T-cell (primary cell): Measurements from ENCODE around the gene GRIK4. TPM values are rescaled to one million over a fixed set of nuclear protein-coding genes. Genes with fewer than 3 reads are reported as not detected.
"Not testable (repeated sequence)": the region's sequence is repeated elsewhere in the genome, so short reads cannot be mapped to it uniquely, and the experiment has no call there.

Experiments
- ATAC-seq, 4 experiments: fragments of 200-7000 bp in 3 of 4; fragments of 150-1000 bp in 1 of 4; cut with Tn5 transposase; replicated peaks in 1 of 4; 1 replicate in 3 of 4; 2 replicates in 1 of 4; pipeline ENCODE4 v1.10.0; 2021; ENCODE audit warnings: moderate library complexity in 3 of 4, mild to moderate bottlenecking in 2 of 4, moderate number of reproducible peaks in 1 of 4
- CTCF ChIA-PET, 2 donors: fragments of 300-600 bp; sonication (Branson Sonifier 250); formaldehyde crosslinking; loops; one replicate each; lab custom pipeline; 2022; ENCODE audit warnings: antibody characterized with exemption in 2 of 2; lab: Charles Lee
- POLR2A ChIA-PET, 2 donors: fragments of 300-600 bp; sonication (Branson Sonifier 250); formaldehyde crosslinking; loops; one replicate each; lab custom pipeline; 2022; ENCODE audit warnings: antibody characterized with exemption in 2 of 2; lab: Charles Lee
- DNase-seq, 35 experiments: peaks; one replicate each; pipeline versions ENCODE4 v3.0.0 to v3.0.0-alpha.2; 2013 to 2023
- H3K27ac ChIP-seq: one replicate; pipeline ENCODE4 v1.5.1; 2013; ENCODE audit warnings: low read length
- H3K27me3 ChIP-seq, 2 experiments: replicated peaks in 1 of 2; 1 replicate in 1 of 2; 2 replicates in 1 of 2; pipeline versions ENCODE4 v1.6.1 to v1.7.0; 2013; ENCODE audit warnings: low read length in 1 of 2, mixed read lengths in 1 of 2; ENCODE audit not compliant: control insufficient read depth in 2 of 2, insufficient read depth in 2 of 2; ENCODE audit errors: extremely low read depth in 1 of 2
- H3K36me3 ChIP-seq, 2 donors: 1 replicate in 1 of 2; 2 replicates in 1 of 2; pipeline versions ENCODE4 v1.6.1 to v1.7.0; 2013; ENCODE audit warnings: low read length in 1 of 2; ENCODE audit not compliant: control insufficient read depth in 2 of 2, insufficient read depth in 1 of 2; ENCODE audit errors: extremely low read depth in 1 of 2
- H3K4me1 ChIP-seq, 2 experiments: 1 replicate in 1 of 2; 2 replicates in 1 of 2; pipeline versions ENCODE4 v1.6.1 to v1.7.0; 2013; ENCODE audit warnings: low read length in 2 of 2, mixed read lengths in 1 of 2; ENCODE audit not compliant: insufficient read depth in 2 of 2, control insufficient read depth in 1 of 2; ENCODE audit errors: extremely low read depth in 1 of 2
- H3K4me3 ChIP-seq, 2 donors: 1 replicate in 1 of 2; 2 replicates in 1 of 2; pipeline versions ENCODE4 v1.5.1 to v1.7.0; 2013; ENCODE audit warnings: mild to moderate bottlenecking in 2 of 2, low read length in 1 of 2, moderate library complexity in 1 of 2; ENCODE audit not compliant: control insufficient read depth in 1 of 2; ENCODE audit errors: extremely low read depth in 1 of 2
- H3K9me3 ChIP-seq: 2 replicates; pipeline ENCODE4 v1.7.0; 2013
- H3K27ac Mint-ChIP-seq, 2 donors: one replicate each; pipeline ENCODE4 v1.8.0; 2020 to 2021; ENCODE audit warnings: mild to moderate bottlenecking in 2 of 2, mixed read lengths in 2 of 2
- H3K27me3 Mint-ChIP-seq, 2 donors: one replicate each; pipeline ENCODE4 v1.8.0; 2021 to 2022; ENCODE audit warnings: mixed read lengths in 2 of 2
- H3K36me3 Mint-ChIP-seq: one replicate; pipeline ENCODE4 v1.8.0; 2021; ENCODE audit warnings: mixed read lengths
- H3K4me1 Mint-ChIP-seq, 3 donors: one replicate each; pipeline ENCODE4 v1.8.0; 2020 to 2022; ENCODE audit warnings: mixed read lengths in 3 of 3, mild to moderate bottlenecking in 1 of 3
- H3K4me3 Mint-ChIP-seq, 3 donors: one replicate each; pipeline ENCODE4 v1.8.0; 2020 to 2022; ENCODE audit warnings: mild to moderate bottlenecking in 3 of 3, mixed read lengths in 3 of 3, moderate library complexity in 3 of 3
- H3K9me3 Mint-ChIP-seq, 3 donors: one replicate each; pipeline ENCODE4 v1.8.0; 2020 to 2022; ENCODE audit warnings: mixed read lengths in 3 of 3
- WGBS: methylation state at CpG from one replicate; pipeline ENCODE4 v1.1.5; 2013; ENCODE audit warnings: missing lambda C conversion rate; ENCODE audit not compliant: insufficient coverage; 5-methylcytosine and 5-hydroxymethylcytosine counted together
- total RNA-seq, 35 experiments: library from RNA in 6 of 35; stranded (reverse) in 6 of 35; fragments of 120-200 nt in 1 of 35; gene quantifications; one replicate each; pipeline versions ENCODE4 v1.2.1 to v1.2.4 and lab custom pipeline; 2013 to 2026

The GRIK4 gene
- total RNA-seq, 5 donors from 2014 or later (not counting 1 experiment from before 2014, with no cell fraction given) = 0.09 TPM; not detected in 4

- H3K27ac ChIP-seq = no peak overlapping the region
- POLR2A ChIA-PET = no interaction called here
These were observed 68.1 kb downstream of the GRIK4 start for GRCh38 chr11:120579611-120580031.

DNA sequence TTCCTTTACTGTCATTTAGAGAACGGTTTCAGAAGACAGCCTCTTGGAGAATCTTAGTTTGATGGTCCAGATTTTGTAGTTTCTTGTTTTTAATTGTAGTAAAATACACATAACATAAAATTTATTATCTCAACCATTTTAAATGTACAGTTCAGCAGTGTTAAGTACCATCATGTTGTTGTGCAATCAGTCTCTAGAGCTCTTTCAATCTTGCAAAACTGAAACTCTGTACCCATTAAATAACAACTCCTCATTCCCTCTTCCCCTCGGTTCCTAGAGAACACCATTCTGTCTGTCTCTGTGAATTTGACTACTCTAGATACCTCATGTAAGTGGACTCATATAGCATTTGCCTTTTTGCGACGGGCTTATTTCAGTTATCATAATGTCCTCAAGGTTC, 69.8 kb downstream of the GRIK4 start:
- no peak overlapping the region for H3K4me3 ChIP-seq
- no peak for ATAC-seq
- H3K27me3 ChIP-seq = peaks cover 0 to 11% of the 10 kb centered on the region in 2 experiments
- H3K9me3 ChIP-seq = no peaks in the 10 kb centered on the region
- no peak for DNase-seq
- Mint-ChIP-seq H3K36me3 (no peaks in the 10 kb centered on the region), H3K27ac (no peak overlapping the region), H3K4me1 (no peaks in the 10 kb centered on the region), H3K9me3 (peaks cover 0 to 10% (median 2%) of the 10 kb centered on the region in 3 donors), H3K27me3 (peaks cover 19 to 35% of the 10 kb centered on the region in 2 donors), H3K4me3 (no peak overlapping the region)
- H3K4me1 ChIP-seq = no peaks in the 10 kb centered on the region
- POLR2A ChIA-PET = no interaction called here
- WGBS = 14% methylated on average over 1 of the region's 4 CpGs
- H3K36me3 ChIP-seq = no peaks in the 10 kb centered on the region
- CTCF ChIA-PET = no interaction called here
- H3K27ac ChIP-seq = no peak overlapping the region

More at GRCh38 chr11:120579611-120580031, 68.1 kb downstream of the GRIK4 start:
- Histone ChIP-seq H3K4me1 (no peaks in the 10 kb centered on the region), H3K9me3 (no peaks in the 10 kb centered on the region), H3K4me3 (no peak overlapping the region), H3K27me3 (peaks cover 0 to 18% of the 10 kb centered on the region in 2 experiments), H3K36me3 (no peaks in the 10 kb centered on the region)
- CTCF ChIA-PET = no interaction called here
- DNase-seq (no peak), ATAC-seq (no peak)
- Mint-ChIP-seq H3K36me3 (no peaks in the 10 kb centered on the region), H3K4me1 (no peaks in the 10 kb centered on the region), H3K27ac (no peak overlapping the region), H3K27me3 (peaks cover 13 to 33% of the 10 kb centered on the region in 2 donors), H3K4me3 (no peak overlapping the region), H3K9me3 (peaks cover 0 to 10% (median 2%) of the 10 kb centered on the region in 3 donors)
- WGBS = 29% methylated on average over 2 of the region's 7 CpGs

DNA sequence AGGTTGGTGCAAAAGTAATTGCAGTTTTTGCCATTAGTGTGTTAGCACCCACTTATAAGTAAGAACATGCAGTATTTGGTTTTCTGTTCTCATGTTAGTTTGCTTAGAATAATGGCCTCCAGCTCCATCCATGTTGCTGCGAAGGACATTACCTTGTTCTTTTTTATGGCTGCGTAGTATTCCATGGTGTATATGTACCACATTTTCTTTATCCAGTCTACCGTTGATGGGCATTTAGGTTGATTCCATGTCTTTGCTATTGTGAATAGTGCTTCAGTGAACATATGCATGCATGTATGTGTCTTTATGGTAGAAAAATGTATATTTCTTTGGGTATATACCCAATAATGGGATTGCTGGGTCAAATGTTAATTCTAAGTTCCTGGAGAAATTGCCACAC, 71.0 kb downstream of the GRIK4 start:
- Mint-ChIP-seq H3K27me3 (peaks cover 22 to 32% of the 10 kb centered on the region in 2 donors), H3K9me3 (peaks cover 0 to 10% (median 2%) of the 10 kb centered on the region in 3 donors)
- ATAC-seq, POLR2A ChIA-PET, H3K36me3 Mint-ChIP-seq, DNase-seq, H3K36me3 ChIP-seq, H3K4me3 Mint-ChIP-seq, H3K4me1 ChIP-seq, H3K27ac Mint-ChIP-seq, H3K4me3 ChIP-seq, H3K9me3 ChIP-seq, CTCF ChIA-PET, H3K27ac ChIP-seq, H3K4me1 Mint-ChIP-seq: not testable (repeated sequence)
- H3K27me3 ChIP-seq = peaks cover 0 to 12% of the 10 kb centered on the region in 2 experiments
- WGBS = no CpG with 5 or more reads among the region's 3 CpGs

DNA sequence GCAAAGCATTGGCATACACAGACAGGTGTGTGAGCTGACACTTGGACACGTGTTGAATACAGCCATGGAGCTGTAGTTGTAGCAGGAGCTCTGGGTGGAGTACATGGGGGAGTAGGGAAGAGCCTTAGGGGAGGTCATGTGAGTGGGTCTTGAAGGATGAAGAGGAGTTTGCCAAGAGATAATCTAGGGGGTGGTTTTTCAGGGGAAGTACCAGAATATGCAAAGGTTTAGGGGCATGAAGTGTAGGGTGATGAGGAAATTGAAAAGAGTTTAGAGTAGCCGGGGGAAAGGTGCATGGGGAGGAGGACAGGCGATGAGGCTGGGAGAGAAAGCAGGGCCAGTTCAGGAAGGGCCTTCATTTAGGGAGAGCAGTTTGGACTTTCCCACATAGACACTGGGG, 74.5 kb downstream of the GRIK4 start:
- POLR2A ChIA-PET = no interaction called here

GRCh38 chr11:120586728-120587127, 75.2 kb downstream of the GRIK4 start:
- Histone ChIP-seq H3K36me3 (no peaks in the 10 kb centered on the region), H3K4me1 (no peaks in the 10 kb centered on the region), H3K27ac (no peak overlapping the region), H3K9me3 (no peaks in the 10 kb centered on the region), H3K4me3 (no peak overlapping the region), H3K27me3 (peaks cover 0 to 34% of the 10 kb centered on the region in 2 experiments)
- Mint-ChIP-seq H3K9me3 (peaks cover 0 to 10% (median 2%) of the 10 kb centered on the region in 3 donors), H3K4me1 (no peaks in the 10 kb centered on the region), H3K4me3 (no peak overlapping the region), H3K36me3 (no peaks in the 10 kb centered on the region), H3K27ac (no peak overlapping the region), H3K27me3 (peaks cover 39 to 42% of the 10 kb centered on the region in 2 donors)
- POLR2A ChIA-PET = no interaction called here
- ATAC-seq (no peak), DNase-seq (no peak)
- WGBS = 93% methylated on average over 3 of the region's 7 CpGs
- CTCF ChIA-PET = no interaction called here

More for the DNA sequence above, 74.5 kb downstream of the GRIK4 start:
- Mint-ChIP-seq H3K27ac (no peak overlapping the region), H3K9me3 (peaks cover 0 to 10% (median 2%) of the 10 kb centered on the region in 3 donors), H3K4me3 (no peak overlapping the region), H3K4me1 (no peaks in the 10 kb centered on the region), H3K36me3 (no peaks in the 10 kb centered on the region), H3K27me3 (peaks cover 34 to 41% of the 10 kb centered on the region in 2 donors)
- Histone ChIP-seq H3K4me3 (no peak overlapping the region), H3K36me3 (no peaks in the 10 kb centered on the region), H3K27me3 (peaks cover 0 to 32% of the 10 kb centered on the region in 2 experiments), H3K27ac (no peak overlapping the region), H3K4me1 (no peaks in the 10 kb centered on the region), H3K9me3 (no peaks in the 10 kb centered on the region)
- DNase-seq (no peak), ATAC-seq (no peak)
- CTCF ChIA-PET = no interaction called here
- WGBS = 56% methylated on average over 3 of the region's 3 CpGs

- no peaks in the 10 kb centered on the region for H3K4me1 Mint-ChIP-seq
- H3K36me3 Mint-ChIP-seq = no peaks in the 10 kb centered on the region
- peaks cover 41 to 42% of the 10 kb centered on the region in 2 donors for H3K27me3 Mint-ChIP-seq
- DNase-seq (no peak), ATAC-seq (no peak)
- H3K9me3 Mint-ChIP-seq = peaks cover 0 to 10% (median 2%) of the 10 kb centered on the region in 3 donors
- Histone ChIP-seq H3K36me3 (no peaks in the 10 kb centered on the region), H3K4me1 (no peaks in the 10 kb centered on the region), H3K9me3 (no peaks in the 10 kb centered on the region), H3K27ac (no peak overlapping the region), H3K4me3 (no peak overlapping the region), H3K27me3 (peaks cover 0 to 34% of the 10 kb centered on the region in 2 experiments)
- H3K27ac Mint-ChIP-seq = no peak overlapping the region
- no peak overlapping the region for H3K4me3 Mint-ChIP-seq
- POLR2A ChIA-PET = no interaction called here
- WGBS = 81% methylated on average over 3 of the region's 4 CpGs
- CTCF ChIA-PET = no interaction called here
These were observed 75.8 kb downstream of the GRIK4 start for GRCh38 chr11:120587299-120587698.
